Keratinocyte (primary cell): Measurements from ENCODE around the gene PLSCR1. TPM values are rescaled to one million over a fixed set of nuclear protein-coding genes. Genes with fewer than 3 reads are reported as not detected.
A peak's percentile ranks its signal among the peaks of the same experiment; 100 is the strongest.

Experiments
- DNase-seq: peaks from one replicate; pipeline ENCODE4 v3.0.0-alpha.2; 2011; ENCODE audit warnings: low read depth, missing footprints, low spot score
- FAIRE-seq: peaks from 2 replicates; lab custom pipeline; 2011; peaks lifted over from hg19 to GRCh38; lab: Jason Lieb, UNC
- H2AFZ ChIP-seq: 2 replicates; pipeline ENCODE4 v1.6.0; 2012; ENCODE audit warnings: low read length, control low read depth, inconsistent platforms; ENCODE audit not compliant: control insufficient read depth
- H3K27ac ChIP-seq: 2 replicates; pipeline ENCODE4 v1.5.1; 2011; ENCODE audit warnings: low read length; ENCODE audit not compliant: control insufficient read depth, insufficient read depth
- H3K27me3 ChIP-seq: 3 replicates; pipeline ENCODE4 v1.6.0; 2011; ENCODE audit warnings: low read length; ENCODE audit not compliant: control insufficient read depth, insufficient read depth; ENCODE audit errors: extremely low read depth
- H3K36me3 ChIP-seq, 2 experiments: 2 replicates in 1 of 2; 3 replicates in 1 of 2; pipeline ENCODE4 v1.5.1; 2011; ENCODE audit warnings: low read length in 2 of 2, mild to moderate bottlenecking in 1 of 2; ENCODE audit not compliant: control insufficient read depth in 2 of 2, insufficient read depth in 2 of 2; ENCODE audit errors: extremely low read depth in 1 of 2
- H3K4me1 ChIP-seq: 3 replicates; pipeline ENCODE4 v1.5.1; 2011; ENCODE audit warnings: low read length; ENCODE audit not compliant: control insufficient read depth, insufficient read depth; ENCODE audit errors: extremely low read depth
- H3K4me2 ChIP-seq: 3 replicates; pipeline ENCODE4 v1.6.0; 2011; ENCODE audit warnings: low read depth, low read length; ENCODE audit not compliant: control insufficient read depth, insufficient read depth; ENCODE audit errors: extremely low read depth
- H3K4me3 ChIP-seq, 3 experiments: fragments of 200-600 bp in 1 of 3; sonication (generic) in 1 of 3; 2 replicates in 2 of 3; 3 replicates in 1 of 3; pipeline ENCODE4 v1.5.1; 2011 to 2016; ENCODE audit warnings: low read length in 3 of 3, mild to moderate bottlenecking in 3 of 3, control low read depth in 2 of 3, inconsistent platforms in 1 of 3, low read depth in 1 of 3, mixed read lengths in 1 of 3, mixed run types in 1 of 3, moderate library complexity in 1 of 3; ENCODE audit not compliant: control insufficient read depth in 2 of 3, insufficient read depth in 2 of 3; ENCODE audit errors: extremely low read depth in 1 of 3
- H3K79me2 ChIP-seq: 2 replicates; pipeline ENCODE4 v1.6.0; 2012; ENCODE audit warnings: low read length; ENCODE audit not compliant: control insufficient read depth, insufficient read depth
- H3K9ac ChIP-seq: 3 replicates; pipeline ENCODE4 v1.6.0; 2011; ENCODE audit warnings: low read length; ENCODE audit not compliant: control insufficient read depth, insufficient read depth; ENCODE audit errors: extremely low read depth
- H3K9me1 ChIP-seq: 3 replicates; pipeline ENCODE4 v1.6.0; 2011; ENCODE audit warnings: low read length; ENCODE audit not compliant: control insufficient read depth, insufficient read depth; ENCODE audit errors: extremely low read depth
- H3K9me3 ChIP-seq: 2 replicates; pipeline ENCODE4 v1.5.1; 2012; ENCODE audit warnings: low read depth, low read length; ENCODE audit not compliant: control insufficient read depth
- H4K20me1 ChIP-seq: 3 replicates; pipeline ENCODE4 v1.6.0; 2011; ENCODE audit warnings: low read length; ENCODE audit not compliant: control insufficient read depth, insufficient read depth; ENCODE audit errors: extremely low read depth
- EZH2 ChIP-seq: IDR thresholded peaks from one replicate; pipeline ENCODE4 v1.6.1; 2012; ENCODE audit warnings: inconsistent platforms, mild to moderate bottlenecking, low read length, moderate library complexity
- dilution Hi-C: fragments of 300-500 bp; cut with MboI; formaldehyde crosslinking; loops from one replicate; pipeline ENCODE4 v1.7.0; 2020; ENCODE audit warnings: low sequenced_read_pairs; ENCODE audit not compliant: extremely low pct_ligation_motif_present
- polyA plus RNA-seq, 5 experiments: library from polyadenylated mRNA; depleted of rRNA in 3 of 5; stranded (reverse) in 3 of 5; stranded (forward) in 1 of 5; unstranded in 1 of 5; fragments of >200 nt; gene quantifications; 1 replicate in 1 of 5; 2 replicates in 3 of 5; 3 replicates in 1 of 5; pipeline versions ENCODE4 v1.2.1 to v1.2.3, GENCODE V29; 2011 to 2012; ENCODE audit warnings: missing spikeins in 2 of 5, low read depth in 1 of 5, low replicate concordance in 1 of 5
- TF ChIP-seq, protein P1 (sequence below), 3 experiments: IDR thresholded peaks in 1 of 3; conservative IDR thresholded peaks in 1 of 3; optimal IDR thresholded peaks in 1 of 3; 2 replicates in 2 of 3; 3 replicates in 1 of 3; pipeline versions ENCODE3 to v1.5.1; 2011; ENCODE audit warnings: low read length in 3 of 3, mild to moderate bottlenecking in 3 of 3, moderate library complexity in 2 of 3, control low read depth in 1 of 3, inconsistent platforms in 1 of 3; ENCODE audit not compliant: insufficient read depth in 2 of 3; ENCODE audit errors: extremely low read depth in 1 of 3

PLSCR1 gene
- polyA plus RNA-seq, 1 donor (not counting 4 experiments of a cell fraction or from before 2014, with no cell fraction given) = 77.6 TPM

DNA sequence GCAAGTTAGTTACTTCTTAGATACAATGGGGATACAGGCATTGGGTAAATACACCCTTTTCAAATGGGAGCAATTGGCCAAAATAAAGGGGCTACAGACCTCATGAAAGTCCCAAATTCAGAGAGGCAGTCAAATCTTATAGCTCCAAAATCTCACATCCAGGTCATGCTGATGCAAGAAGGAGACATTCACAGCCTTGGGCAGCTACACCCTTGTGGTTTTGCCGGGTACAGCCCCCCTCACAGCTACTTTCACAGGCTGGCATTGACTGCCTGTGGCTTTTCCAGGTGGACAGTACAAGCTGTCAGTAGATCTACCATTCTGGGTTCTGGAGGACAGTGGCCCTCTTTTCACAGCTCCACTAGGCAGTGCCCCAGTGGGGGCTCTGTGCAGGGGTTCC, 17.5 kb upstream of the PLSCR1 start:
- H3K9me3 ChIP-seq = no peaks in the 10 kb centered on the region
- FAIRE-seq (no peak), DNase-seq (no peak)
- H3K27me3 ChIP-seq = no peaks in the 10 kb centered on the region
- H3K4me2 ChIP-seq = no peak overlapping the region
- no peaks in the 10 kb centered on the region for H3K79me2 ChIP-seq
- H3K9me1 ChIP-seq = no peaks in the 10 kb centered on the region
- H4K20me1 ChIP-seq = no peaks in the 10 kb centered on the region
- TF ChIP-seq EZH2 = no peak
- TF ChIP-seq, protein P1, sequence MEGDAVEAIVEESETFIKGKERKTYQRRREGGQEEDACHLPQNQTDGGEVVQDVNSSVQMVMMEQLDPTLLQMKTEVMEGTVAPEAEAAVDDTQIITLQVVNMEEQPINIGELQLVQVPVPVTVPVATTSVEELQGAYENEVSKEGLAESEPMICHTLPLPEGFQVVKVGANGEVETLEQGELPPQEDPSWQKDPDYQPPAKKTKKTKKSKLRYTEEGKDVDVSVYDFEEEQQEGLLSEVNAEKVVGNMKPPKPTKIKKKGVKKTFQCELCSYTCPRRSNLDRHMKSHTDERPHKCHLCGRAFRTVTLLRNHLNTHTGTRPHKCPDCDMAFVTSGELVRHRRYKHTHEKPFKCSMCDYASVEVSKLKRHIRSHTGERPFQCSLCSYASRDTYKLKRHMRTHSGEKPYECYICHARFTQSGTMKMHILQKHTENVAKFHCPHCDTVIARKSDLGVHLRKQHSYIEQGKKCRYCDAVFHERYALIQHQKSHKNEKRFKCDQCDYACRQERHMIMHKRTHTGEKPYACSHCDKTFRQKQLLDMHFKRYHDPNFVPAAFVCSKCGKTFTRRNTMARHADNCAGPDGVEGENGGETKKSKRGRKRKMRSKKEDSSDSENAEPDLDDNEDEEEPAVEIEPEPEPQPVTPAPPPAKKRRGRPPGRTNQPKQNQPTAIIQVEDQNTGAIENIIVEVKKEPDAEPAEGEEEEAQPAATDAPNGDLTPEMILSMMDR (optimal IDR thresholded peaks at IDR 0.05 in 1 of 3, IDR thresholded peaks at IDR 0.05 in 1 of 3, conservative IDR thresholded peaks at IDR 0.05 in 1 of 3; ENCODE audit: extremely low read depth in 1 of 3, insufficient read depth in 2 of 3, low read length in 3 of 3) = no peak
- H2AFZ ChIP-seq = no peak overlapping the region
- no peaks in the 10 kb centered on the region for H3K36me3 ChIP-seq
- dilution Hi-C loops = no loop called here
- H3K4me1 ChIP-seq = peaks cover 15% of the 10 kb centered on the region
- H3K4me3 ChIP-seq = no peak overlapping the region
- no peak overlapping the region for H3K9ac ChIP-seq
- no peak overlapping the region for H3K27ac ChIP-seq

DNA sequence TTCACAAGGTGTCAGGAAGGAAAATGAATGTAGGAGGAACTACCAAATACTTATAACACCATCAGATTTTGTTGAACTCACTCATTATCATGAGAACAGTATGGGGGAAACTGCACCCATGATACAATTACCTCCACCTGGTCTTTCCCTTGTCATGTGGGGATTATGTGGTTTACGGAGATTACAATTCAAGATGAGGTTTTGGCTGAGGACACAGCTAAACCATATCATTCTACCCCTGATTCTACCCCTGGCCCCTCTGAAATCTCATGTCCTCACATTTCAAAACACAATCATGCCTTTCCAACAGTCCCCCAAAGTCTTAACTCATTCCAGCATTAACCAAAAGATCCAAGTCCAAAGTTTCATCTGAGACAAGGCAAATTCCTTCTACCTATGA, 17.1 kb upstream of the PLSCR1 start:
- Histone ChIP-seq H3K79me2 (no peaks in the 10 kb centered on the region), H2AFZ (no peak overlapping the region), H3K4me2 (peak overlapping the region; percentile 9), H3K4me3 (no peak overlapping the region), H3K27me3 (no peaks in the 10 kb centered on the region), H3K9ac (no peak overlapping the region), H3K4me1 (peaks cover 12% of the 10 kb centered on the region), H3K36me3 (no peaks in the 10 kb centered on the region), H3K9me1 (no peaks in the 10 kb centered on the region), H3K9me3 (no peaks in the 10 kb centered on the region), H4K20me1 (no peaks in the 10 kb centered on the region), H3K27ac (no peak overlapping the region)
- dilution Hi-C loops = no loop called here
- DNase-seq (no peak), FAIRE-seq (no peak)
- no peak for TF ChIP-seq EZH2
- TF ChIP-seq, protein P1 (optimal IDR thresholded peaks at IDR 0.05 in 1 of 3, IDR thresholded peaks at IDR 0.05 in 1 of 3, conservative IDR thresholded peaks at IDR 0.05 in 1 of 3; ENCODE audit: extremely low read depth in 1 of 3, insufficient read depth in 2 of 3, low read length in 3 of 3) = no peak
